A673 (cell line): ENCODE data around the gene KCNJ14. TPM values are rescaled to one million over a fixed set of nuclear protein-coding genes. Genes with fewer than 3 reads are reported as not detected.

ENCODE experiments used
- BruUV-seq: library from RNA; stranded (reverse); fragments of 400-500 nt; replicated peaks from 2 replicates; lab custom pipeline; 2021; lab: Mats Ljungman, UMichigan
- CTCF ChIA-PET: fragments of 300-600 bp; sonication (Branson Sonifier 250); formaldehyde crosslinking; loops from one replicate; lab custom pipeline; 2022; ENCODE audit warnings: antibody characterized with exemption; lab: Charles Lee
- POLR2A ChIA-PET: fragments of 300-600 bp; sonication (Branson Sonifier 250); formaldehyde crosslinking; loops from one replicate; lab custom pipeline; 2022; ENCODE audit warnings: antibody characterized with exemption; ENCODE audit not compliant: low non-redundant PET; lab: Charles Lee
- DNase-seq: peaks from one replicate; pipeline ENCODE4 v3.0.0-alpha.2; 2015; ENCODE audit warnings: low spot score
- H3K27ac ChIP-seq: fragments of 200-600 bp; sonication (generic); 2 replicates; pipeline ENCODE4 v1.5.1; 2016; ENCODE audit warnings: mixed run types, low read depth, mild to moderate bottlenecking, mixed read lengths, antibody characterized with exemption, low read length; ENCODE audit not compliant: poor library complexity, severe bottlenecking
- H3K27me3 ChIP-seq: fragments of 200-600 bp; sonication (generic); replicated peaks from 2 replicates; pipeline ENCODE4 v1.6.1; 2017; ENCODE audit warnings: mixed run types, low read depth, mild to moderate bottlenecking, mixed read lengths, antibody characterized with exemption, low read length; ENCODE audit not compliant: insufficient read depth, poor library complexity
- H3K36me3 ChIP-seq: fragments of 200-600 bp; sonication (generic); 2 replicates; pipeline ENCODE4 v1.6.1; 2016; ENCODE audit warnings: mixed run types, mild to moderate bottlenecking, mixed read lengths, antibody characterized with exemption, low read length; ENCODE audit not compliant: insufficient read depth, poor library complexity, severe bottlenecking
- H3K4me1 ChIP-seq: fragments of 200-600 bp; sonication (generic); 2 replicates; pipeline ENCODE4 v1.6.1; 2017; ENCODE audit warnings: mixed run types, mild to moderate bottlenecking, mixed read lengths, antibody characterized with exemption, low read length; ENCODE audit not compliant: insufficient read depth, poor library complexity, severe bottlenecking
- H3K4me3 ChIP-seq: fragments of 200-600 bp; sonication (generic); 2 replicates; pipeline ENCODE4 v1.5.1; 2016; ENCODE audit warnings: low read depth, mixed run types, mild to moderate bottlenecking, mixed read lengths, low read length; ENCODE audit not compliant: poor library complexity, severe bottlenecking
- H3K9me3 ChIP-seq: fragments of 200-600 bp; sonication (generic); 2 replicates; pipeline ENCODE4 v1.6.1; 2016; ENCODE audit warnings: mixed run types, low read depth, mild to moderate bottlenecking, mixed read lengths, antibody characterized with exemption, low read length; ENCODE audit not compliant: poor library complexity, severe bottlenecking
- CTCF ChIP-seq: fragments of 300-800, 200-600 bp; sonication (generic); conservative IDR thresholded peaks from 2 replicates; pipeline ENCODE4 v1.5.1; 2017; ENCODE audit warnings: low read depth, mild to moderate bottlenecking, antibody characterized with exemption, low read length, moderate library complexity, mixed read lengths
- EZH2 ChIP-seq: fragments of 200-600 bp; sonication (generic); IDR thresholded peaks from 2 replicates; pipeline ENCODE4 v1.6.1; 2017; ENCODE audit warnings: borderline replicate concordance, low read depth, mild to moderate bottlenecking, mixed read lengths, antibody characterized with exemption, low read length; ENCODE audit not compliant: poor library complexity, severe bottlenecking
- intact Hi-C: fragments of 100-400 bp; cut with micrococcal nuclease; formaldehyde crosslinking; loops from one replicate; pipeline ENCODE4 v1.10.0; 2022; ENCODE audit not compliant: unreplicated experiment
- total RNA-seq: library from RNA; stranded (reverse); gene quantifications from 2 replicates; pipeline ENCODE4 v1.2.3, GENCODE V29; 2021

Gene KCNJ14
- total RNA-seq, 1 experiment from 2014 or later = 6.5 TPM

GRCh38 chr19:48506138-48506733 lies 50.9 kb downstream of the KCNJ14 start:
- TF ChIP-seq CTCF (peak; percentile 68), EZH2 (no peak)
- ChIA-PET POLR2A (interaction anchor here (0.6 kb wide), 4 partner anchors 131 to 1790 kb away, joined by 3 to 8 read pairs (median 4); no protein-coding TSS in a partner anchor), CTCF (interaction anchor here (0.5 to 2.4 kb wide), 17 partner anchors 10 to 1444 kb away, joined by 3 to 42 read pairs (median 5); no protein-coding TSS in a partner anchor)
- Histone ChIP-seq H3K36me3 (no peaks in the 10 kb centered on the region), H3K9me3 (no peaks in the 10 kb centered on the region), H3K4me1 (peaks cover 6% of the 10 kb centered on the region), H3K27me3 (no peaks in the 10 kb centered on the region), H3K4me3 (no peak overlapping the region), H3K27ac (no peak overlapping the region)
- no TSS peak for BruUV-seq
- DNase-seq = peak; percentile 78
- intact Hi-C loops = loop anchor here (1.0 kb wide), 1 partner anchor 78 kb away; no protein-coding TSS in a partner anchor

GRCh38 chr19:48507911-48508439 lies 52.6 kb downstream of the KCNJ14 start:
- intact Hi-C loops = no loop called here
- H3K4me3 ChIP-seq = no peak overlapping the region
- no TSS peak for BruUV-seq
- no peaks in the 10 kb centered on the region for H3K4me1 ChIP-seq
- no peaks in the 10 kb centered on the region for H3K9me3 ChIP-seq
- TF ChIP-seq EZH2 = no peak
- POLR2A ChIA-PET = no interaction called here
- no peak overlapping the region for H3K27ac ChIP-seq
- H3K27me3 ChIP-seq = no peaks in the 10 kb centered on the region
- CTCF ChIA-PET = interaction anchor here (0.5 to 0.9 kb wide), 2 partner anchors 76 to 116 kb away, joined by 4 to 7 read pairs; no protein-coding TSS in a partner anchor
- no peaks in the 10 kb centered on the region for H3K36me3 ChIP-seq
- DNase-seq = no peak

GRCh38 chr19:48508729-48509411 lies 53.5 kb downstream of the KCNJ14 start:
- no peak for DNase-seq
- Histone ChIP-seq H3K27ac (no peak overlapping the region), H3K4me1 (no peaks in the 10 kb centered on the region), H3K36me3 (no peaks in the 10 kb centered on the region), H3K4me3 (no peak overlapping the region), H3K9me3 (no peaks in the 10 kb centered on the region), H3K27me3 (no peaks in the 10 kb centered on the region)
- ChIA-PET CTCF (interaction anchor here (1.0 kb wide), 1 partner anchor 80 kb away, joined by 3 read pairs; no protein-coding TSS in a partner anchor), POLR2A (no interaction called here)
- TF ChIP-seq EZH2 = no peak
- no peak for TF ChIP-seq CTCF
- intact Hi-C loops = no loop called here
- BruUV-seq = no TSS peak
